ENCODE data around the gene WFDC8.

Gene WFDC8

DNA sequence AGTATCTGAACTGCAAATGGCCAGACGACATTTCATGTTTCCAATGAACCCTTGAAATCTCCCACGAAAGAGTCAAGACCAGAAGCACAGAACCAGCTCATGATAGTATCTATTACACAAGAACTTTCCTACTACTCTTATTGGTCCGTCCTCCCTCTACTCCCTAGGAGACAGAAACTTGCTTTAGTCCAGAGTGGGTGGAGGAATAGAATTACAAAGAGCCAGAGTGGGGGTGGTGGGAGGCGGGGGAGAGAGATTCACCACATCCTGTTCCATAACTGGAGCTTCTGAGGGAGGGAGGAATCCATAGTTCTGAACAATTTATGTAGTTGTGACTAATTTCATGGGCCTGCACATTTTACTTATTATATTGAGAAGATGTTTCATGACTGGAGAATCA lies 32.0 kb upstream of the WFDC8 start (continued):
- TF ChIP-seq, protein P1, sequence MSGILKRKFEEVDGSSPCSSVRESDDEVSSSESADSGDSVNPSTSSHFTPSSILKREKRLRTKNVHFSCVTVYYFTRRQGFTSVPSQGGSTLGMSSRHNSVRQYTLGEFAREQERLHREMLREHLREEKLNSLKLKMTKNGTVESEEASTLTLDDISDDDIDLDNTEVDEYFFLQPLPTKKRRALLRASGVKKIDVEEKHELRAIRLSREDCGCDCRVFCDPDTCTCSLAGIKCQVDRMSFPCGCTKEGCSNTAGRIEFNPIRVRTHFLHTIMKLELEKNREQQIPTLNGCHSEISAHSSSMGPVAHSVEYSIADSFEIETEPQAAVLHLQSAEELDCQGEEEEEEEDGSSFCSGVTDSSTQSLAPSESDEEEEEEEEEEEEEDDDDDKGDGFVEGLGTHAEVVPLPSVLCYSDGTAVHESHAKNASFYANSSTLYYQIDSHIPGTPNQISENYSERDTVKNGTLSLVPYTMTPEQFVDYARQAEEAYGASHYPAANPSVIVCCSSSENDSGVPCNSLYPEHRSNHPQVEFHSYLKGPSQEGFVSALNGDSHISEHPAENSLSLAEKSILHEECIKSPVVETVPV (CRISPR knock-in tag; IDR thresholded peaks at IDR 0.05): no peak
- TF ChIP-seq ZC3H10 (CRISPR knock-in tag; IDR thresholded peaks at IDR 0.05): no peak
- no peak for TF ChIP-seq ESRRG (CRISPR knock-in tag; IDR thresholded peaks at IDR 0.05)
- TF ChIP-seq, protein P2, sequence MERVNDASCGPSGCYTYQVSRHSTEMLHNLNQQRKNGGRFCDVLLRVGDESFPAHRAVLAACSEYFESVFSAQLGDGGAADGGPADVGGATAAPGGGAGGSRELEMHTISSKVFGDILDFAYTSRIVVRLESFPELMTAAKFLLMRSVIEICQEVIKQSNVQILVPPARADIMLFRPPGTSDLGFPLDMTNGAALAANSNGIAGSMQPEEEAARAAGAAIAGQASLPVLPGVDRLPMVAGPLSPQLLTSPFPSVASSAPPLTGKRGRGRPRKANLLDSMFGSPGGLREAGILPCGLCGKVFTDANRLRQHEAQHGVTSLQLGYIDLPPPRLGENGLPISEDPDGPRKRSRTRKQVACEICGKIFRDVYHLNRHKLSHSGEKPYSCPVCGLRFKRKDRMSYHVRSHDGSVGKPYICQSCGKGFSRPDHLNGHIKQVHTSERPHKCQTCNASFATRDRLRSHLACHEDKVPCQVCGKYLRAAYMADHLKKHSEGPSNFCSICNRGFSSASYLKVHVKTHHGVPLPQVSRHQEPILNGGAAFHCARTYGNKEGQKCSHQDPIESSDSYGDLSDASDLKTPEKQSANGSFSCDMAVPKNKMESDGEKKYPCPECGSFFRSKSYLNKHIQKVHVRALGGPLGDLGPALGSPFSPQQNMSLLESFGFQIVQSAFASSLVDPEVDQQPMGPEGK (CRISPR knock-in tag; IDR thresholded peaks at IDR 0.05; ENCODE audit: borderline replicate concordance): no peak

DNA sequence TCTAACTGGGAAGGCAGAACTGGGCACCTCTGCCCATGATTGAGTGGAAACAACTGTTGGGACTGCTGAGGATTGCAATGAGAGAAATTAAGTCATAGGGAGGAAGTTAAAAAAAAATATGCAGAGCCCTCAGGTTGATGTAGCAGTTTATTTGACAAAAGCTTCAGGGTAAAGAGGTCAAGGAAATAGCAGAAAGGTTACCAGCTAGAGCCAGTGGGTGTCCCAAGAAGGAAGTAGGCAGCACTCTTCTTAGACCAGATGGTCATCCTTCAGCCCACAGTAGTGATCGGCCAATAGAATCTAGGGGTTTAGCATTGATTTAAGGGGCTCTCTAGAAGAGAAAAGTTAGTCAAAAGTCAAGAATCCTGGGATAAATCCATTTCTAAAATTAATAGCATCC lies 28.7 kb upstream of the WFDC8 start:
- no peak for TF ChIP-seq BACH2 (CRISPR knock-in tag; IDR thresholded peaks at IDR 0.05; ENCODE audit: borderline replicate concordance)
- no peak for TF ChIP-seq ISL1 (CRISPR knock-in tag; IDR thresholded peaks at IDR 0.05)
- TF ChIP-seq ESRRG (CRISPR knock-in tag; IDR thresholded peaks at IDR 0.05): no peak
- TF ChIP-seq ZNF565 (CRISPR knock-in tag; conservative IDR thresholded peaks at IDR 0.05; ENCODE audit: low read depth): no peak
- TF ChIP-seq CSDC2 (CRISPR knock-in tag; IDR thresholded peaks at IDR 0.05): no peak
- TF ChIP-seq, protein P2 (CRISPR knock-in tag; IDR thresholded peaks at IDR 0.05; ENCODE audit: borderline replicate concordance): no peak
- TF ChIP-seq ZC3H10 (CRISPR knock-in tag; IDR thresholded peaks at IDR 0.05): no peak
- TF ChIP-seq, protein P3, sequence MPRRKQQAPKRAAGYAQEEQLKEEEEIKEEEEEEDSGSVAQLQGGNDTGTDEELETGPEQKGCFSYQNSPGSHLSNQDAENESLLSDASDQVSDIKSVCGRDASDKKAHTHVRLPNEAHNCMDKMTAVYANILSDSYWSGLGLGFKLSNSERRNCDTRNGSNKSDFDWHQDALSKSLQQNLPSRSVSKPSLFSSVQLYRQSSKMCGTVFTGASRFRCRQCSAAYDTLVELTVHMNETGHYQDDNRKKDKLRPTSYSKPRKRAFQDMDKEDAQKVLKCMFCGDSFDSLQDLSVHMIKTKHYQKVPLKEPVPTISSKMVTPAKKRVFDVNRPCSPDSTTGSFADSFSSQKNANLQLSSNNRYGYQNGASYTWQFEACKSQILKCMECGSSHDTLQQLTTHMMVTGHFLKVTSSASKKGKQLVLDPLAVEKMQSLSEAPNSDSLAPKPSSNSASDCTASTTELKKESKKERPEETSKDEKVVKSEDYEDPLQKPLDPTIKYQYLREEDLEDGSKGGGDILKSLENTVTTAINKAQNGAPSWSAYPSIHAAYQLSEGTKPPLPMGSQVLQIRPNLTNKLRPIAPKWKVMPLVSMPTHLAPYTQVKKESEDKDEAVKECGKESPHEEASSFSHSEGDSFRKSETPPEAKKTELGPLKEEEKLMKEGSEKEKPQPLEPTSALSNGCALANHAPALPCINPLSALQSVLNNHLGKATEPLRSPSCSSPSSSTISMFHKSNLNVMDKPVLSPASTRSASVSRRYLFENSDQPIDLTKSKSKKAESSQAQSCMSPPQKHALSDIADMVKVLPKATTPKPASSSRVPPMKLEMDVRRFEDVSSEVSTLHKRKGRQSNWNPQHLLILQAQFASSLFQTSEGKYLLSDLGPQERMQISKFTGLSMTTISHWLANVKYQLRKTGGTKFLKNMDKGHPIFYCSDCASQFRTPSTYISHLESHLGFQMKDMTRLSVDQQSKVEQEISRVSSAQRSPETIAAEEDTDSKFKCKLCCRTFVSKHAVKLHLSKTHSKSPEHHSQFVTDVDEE (CRISPR knock-in tag; IDR thresholded peaks at IDR 0.05): no peak
- TF ChIP-seq SNAI2 (CRISPR knock-in tag; IDR thresholded peaks at IDR 0.05): no peak
- TF ChIP-seq TCF4 (CRISPR knock-in tag; IDR thresholded peaks at IDR 0.05; ENCODE audit: borderline replicate concordance): no peak
- no peak for TF ChIP-seq RARB (CRISPR knock-in tag; IDR thresholded peaks at IDR 0.05)
- TF ChIP-seq ZNF8 (CRISPR knock-in tag; IDR thresholded peaks at IDR 0.05): no peak
- TF ChIP-seq, protein P4, sequence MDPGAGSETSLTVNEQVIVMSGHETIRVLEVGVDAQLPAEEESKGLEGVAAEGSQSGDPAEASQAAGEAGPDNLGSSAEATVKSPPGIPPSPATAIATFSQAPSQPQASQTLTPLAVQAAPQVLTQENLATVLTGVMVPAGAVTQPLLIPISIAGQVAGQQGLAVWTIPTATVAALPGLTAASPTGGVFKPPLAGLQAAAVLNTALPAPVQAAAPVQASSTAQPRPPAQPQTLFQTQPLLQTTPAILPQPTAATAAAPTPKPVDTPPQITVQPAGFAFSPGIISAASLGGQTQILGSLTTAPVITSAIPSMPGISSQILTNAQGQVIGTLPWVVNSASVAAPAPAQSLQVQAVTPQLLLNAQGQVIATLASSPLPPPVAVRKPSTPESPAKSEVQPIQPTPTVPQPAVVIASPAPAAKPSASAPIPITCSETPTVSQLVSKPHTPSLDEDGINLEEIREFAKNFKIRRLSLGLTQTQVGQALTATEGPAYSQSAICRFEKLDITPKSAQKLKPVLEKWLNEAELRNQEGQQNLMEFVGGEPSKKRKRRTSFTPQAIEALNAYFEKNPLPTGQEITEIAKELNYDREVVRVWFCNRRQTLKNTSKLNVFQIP (CRISPR knock-in tag; IDR thresholded peaks at IDR 0.05; ENCODE audit: borderline replicate concordance, low read depth): no peak
- TF ChIP-seq PPARA (CRISPR knock-in tag; IDR thresholded peaks at IDR 0.05; ENCODE audit: borderline replicate concordance): no peak
- TF ChIP-seq ARNTL (CRISPR knock-in tag; IDR thresholded peaks at IDR 0.05; ENCODE audit: borderline replicate concordance, low read depth): no peak
- TF ChIP-seq, protein P1 (CRISPR knock-in tag; IDR thresholded peaks at IDR 0.05): no peak
- no peak for ATAC-seq

DNA sequence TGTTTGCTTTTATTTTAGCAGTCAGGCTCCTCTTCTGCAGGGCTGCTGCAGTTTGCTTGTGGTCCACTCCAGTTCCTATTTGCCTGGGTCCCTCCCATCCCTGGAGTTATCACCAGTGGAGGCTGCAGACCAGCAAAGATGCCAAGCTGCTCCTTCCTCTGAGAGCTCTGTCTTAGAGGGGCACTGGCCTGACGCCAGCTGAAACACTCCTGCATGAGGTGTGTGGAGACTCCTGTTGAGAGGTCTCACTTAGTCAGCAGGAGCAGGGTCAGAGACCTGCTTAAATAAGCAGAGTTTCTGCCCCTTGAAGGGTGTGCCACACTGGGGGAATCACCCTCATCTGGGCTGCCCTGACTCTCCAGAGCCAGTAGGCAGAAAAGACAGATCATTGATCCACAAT lies 16.2 kb upstream of the WFDC8 start:
- TF ChIP-seq, protein P5, sequence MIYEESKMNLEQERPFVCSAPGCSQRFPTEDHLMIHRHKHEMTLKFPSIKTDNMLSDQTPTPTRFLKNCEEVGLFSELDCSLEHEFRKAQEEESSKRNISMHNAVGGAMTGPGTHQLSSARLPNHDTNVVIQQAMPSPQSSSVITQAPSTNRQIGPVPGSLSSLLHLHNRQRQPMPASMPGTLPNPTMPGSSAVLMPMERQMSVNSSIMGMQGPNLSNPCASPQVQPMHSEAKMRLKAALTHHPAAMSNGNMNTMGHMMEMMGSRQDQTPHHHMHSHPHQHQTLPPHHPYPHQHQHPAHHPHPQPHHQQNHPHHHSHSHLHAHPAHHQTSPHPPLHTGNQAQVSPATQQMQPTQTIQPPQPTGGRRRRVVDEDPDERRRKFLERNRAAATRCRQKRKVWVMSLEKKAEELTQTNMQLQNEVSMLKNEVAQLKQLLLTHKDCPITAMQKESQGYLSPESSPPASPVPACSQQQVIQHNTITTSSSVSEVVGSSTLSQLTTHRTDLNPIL (CRISPR knock-in tag; IDR thresholded peaks at IDR 0.05; ENCODE audit: low read depth): no peak
- no peak for TF ChIP-seq ARNTL (CRISPR knock-in tag; IDR thresholded peaks at IDR 0.05; ENCODE audit: borderline replicate concordance, low read depth)
- no peak for TF ChIP-seq BACH2 (CRISPR knock-in tag; IDR thresholded peaks at IDR 0.05; ENCODE audit: borderline replicate concordance)
- no peak for TF ChIP-seq ZNF8 (CRISPR knock-in tag; IDR thresholded peaks at IDR 0.05)
- TF ChIP-seq, protein P2 (CRISPR knock-in tag; IDR thresholded peaks at IDR 0.05; ENCODE audit: borderline replicate concordance): no peak
- TF ChIP-seq SNAI2 (CRISPR knock-in tag; IDR thresholded peaks at IDR 0.05): no peak
- no peak for TF ChIP-seq TCF4 (CRISPR knock-in tag; IDR thresholded peaks at IDR 0.05; ENCODE audit: borderline replicate concordance)
- no peak for TF ChIP-seq CSDC2 (CRISPR knock-in tag; IDR thresholded peaks at IDR 0.05)
- TF ChIP-seq ZC3H10 (CRISPR knock-in tag; IDR thresholded peaks at IDR 0.05): no peak
- ATAC-seq: no peak
